BLaER1 (cell line): ENCODE results near the gene ADGRE3.
"Not testable (repeated sequence)": the region's sequence is repeated elsewhere in the genome, so short reads cannot be mapped to it uniquely, and the experiment has no call there.

ENCODE experiments used
- H3K27ac ChIP-seq: shearing (Covaris generic); formaldehyde crosslinking; 2 replicates; pipeline ENCODE4 v1.8.1; 2022
- H3K27me3 ChIP-seq: shearing (Covaris generic); formaldehyde crosslinking; 2 replicates; pipeline ENCODE4 v1.8.1; 2022
- H3K36me3 ChIP-seq: shearing (Covaris generic); formaldehyde crosslinking; 2 replicates; pipeline ENCODE4 v1.8.1; 2022
- H3K4me1 ChIP-seq: shearing (Covaris generic); formaldehyde crosslinking; 2 replicates; pipeline ENCODE4 v1.8.1; 2022
- H3K4me2 ChIP-seq: shearing (Covaris generic); formaldehyde crosslinking; 2 replicates; pipeline ENCODE4 v1.8.1; 2022
- H3K4me3 ChIP-seq: shearing (Covaris generic); formaldehyde crosslinking; 2 replicates; pipeline ENCODE4 v1.8.1; 2022
- H3K9ac ChIP-seq: shearing (Covaris generic); formaldehyde crosslinking; 2 replicates; pipeline ENCODE4 v1.8.1; 2022
- H3K9me3 ChIP-seq: shearing (Covaris generic); formaldehyde crosslinking; 2 replicates; pipeline ENCODE4 v1.8.1; 2022
- H4K20me1 ChIP-seq: shearing (Covaris generic); formaldehyde crosslinking; 2 replicates; pipeline ENCODE4 v1.8.1; 2022
- Cebpa-rat ChIP-seq: shearing (Covaris generic); IDR thresholded peaks from 2 replicates; pipeline ENCODE4 v1.8.1; 2022

Gene ADGRE3

GRCh38 chr19:14606627-14607026 is 68.0 kb downstream of the ADGRE3 start:
- no peak overlapping the region for H3K4me2 ChIP-seq
- no peak for TF ChIP-seq Cebpa-rat
- H3K4me3 ChIP-seq = no peak overlapping the region
- H3K9me3 ChIP-seq = peaks cover 18% of the 10 kb centered on the region
- H3K27ac ChIP-seq = no peak overlapping the region
- H3K9ac ChIP-seq = no peak overlapping the region
- H3K4me1 ChIP-seq = peaks cover 42% of the 10 kb centered on the region
- no peaks in the 10 kb centered on the region; the same call in 1 of the 2 replicates for H4K20me1 ChIP-seq
- no peaks in the 10 kb centered on the region for H3K36me3 ChIP-seq
- H3K27me3 ChIP-seq = peaks cover 12% of the 10 kb centered on the region; the same call in 1 of the 2 replicates

GRCh38 chr19:14603990-14604387 is 70.7 kb downstream of the ADGRE3 start:
- Histone ChIP-seq H3K36me3 (no peaks in the 10 kb centered on the region), H3K9me3 (peaks cover 20% of the 10 kb centered on the region), H3K4me1 (peaks cover 28% of the 10 kb centered on the region), H3K9ac (no peak overlapping the region), H3K4me3 (no peak overlapping the region), H3K27ac (no peak overlapping the region), H3K27me3 (peaks cover 12% of the 10 kb centered on the region; the same call in 1 of the 2 replicates), H3K4me2 (peak overlapping the region; percentile 44), H4K20me1 (no peaks in the 10 kb centered on the region; the same call in 1 of the 2 replicates)
- no peak for TF ChIP-seq Cebpa-rat

GRCh38 chr19:14599548-14600147 is 75.0 kb downstream of the ADGRE3 start:
- H3K36me3 ChIP-seq = no peaks in the 10 kb centered on the region
- no peak overlapping the region for H3K27ac ChIP-seq
- no peaks in the 10 kb centered on the region for H4K20me1 ChIP-seq
- H3K27me3 ChIP-seq = no peaks in the 10 kb centered on the region
- no peak overlapping the region for H3K4me2 ChIP-seq
- no peak overlapping the region for H3K4me3 ChIP-seq
- no peak overlapping the region for H3K9ac ChIP-seq
- H3K9me3 ChIP-seq = peaks cover 38% of the 10 kb centered on the region
- TF ChIP-seq Cebpa-rat = no peak
- peaks cover 16% of the 10 kb centered on the region for H3K4me1 ChIP-seq

DNA sequence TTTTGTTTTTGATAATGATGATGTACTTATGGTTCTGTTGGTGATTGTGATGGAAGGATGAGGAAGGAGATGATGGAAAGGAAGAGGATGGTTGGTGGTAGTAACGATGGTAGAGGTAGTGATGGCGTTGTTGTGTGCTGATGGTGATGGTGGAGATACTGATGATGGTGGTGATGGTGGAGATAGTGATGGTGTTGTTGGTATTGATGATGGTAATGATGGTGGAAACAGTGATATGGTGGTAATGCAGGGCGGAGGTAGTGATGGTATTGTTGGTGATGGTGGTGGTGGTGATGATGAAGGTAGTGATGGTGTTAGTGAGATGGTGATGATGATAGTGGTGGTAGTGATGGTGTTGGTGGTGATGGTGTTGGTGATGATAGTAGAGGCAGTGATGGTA is 79.1 kb downstream of the ADGRE3 start:
- Histone ChIP-seq H3K27ac (no peak overlapping the region), H3K4me3 (no peak overlapping the region), H3K4me2 (no peak overlapping the region), H4K20me1 (no peaks in the 10 kb centered on the region), H3K9ac (no peak overlapping the region), H3K27me3 (no peaks in the 10 kb centered on the region), H3K36me3 (no peaks in the 10 kb centered on the region), H3K4me1 (no peaks in the 10 kb centered on the region), H3K9me3 (peaks cover 18% of the 10 kb centered on the region)
- no peak for TF ChIP-seq Cebpa-rat

DNA sequence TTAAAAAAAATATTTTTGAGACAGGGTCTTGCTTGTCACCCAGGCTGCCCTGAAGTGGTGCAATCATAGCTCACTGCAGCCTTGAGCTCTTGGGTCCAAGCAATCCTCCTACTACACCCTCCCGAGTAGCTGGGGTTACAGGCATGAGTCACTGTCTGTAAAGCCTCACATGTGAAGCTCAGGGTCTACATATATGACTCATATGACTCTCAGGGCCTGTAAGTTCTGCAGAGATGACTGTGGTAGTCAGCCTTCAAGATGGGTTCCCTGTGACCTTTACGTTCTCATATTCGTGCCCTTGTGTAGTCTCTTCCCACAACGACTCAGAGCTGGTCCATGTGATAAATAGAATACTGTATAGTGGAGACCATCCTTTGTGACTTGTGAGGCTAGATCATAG is 85.2 kb downstream of the ADGRE3 start:
- H3K9me3 ChIP-seq, H3K27ac ChIP-seq, H3K4me1 ChIP-seq, H3K27me3 ChIP-seq, H3K4me3 ChIP-seq, H4K20me1 ChIP-seq, H3K36me3 ChIP-seq, H3K4me2 ChIP-seq, H3K9ac ChIP-seq: not testable (repeated sequence)

- not testable (repeated sequence) for H3K4me2 ChIP-seq, H3K27me3 ChIP-seq, H3K27ac ChIP-seq, H3K4me3 ChIP-seq, H3K9ac ChIP-seq, H4K20me1 ChIP-seq, H3K36me3 ChIP-seq, H3K9me3 ChIP-seq
- H3K4me1 ChIP-seq = peaks cover 11% of the 10 kb centered on the region; the same call in 1 of the 2 replicates
Observed at GRCh38 chr19:14585187-14585586, 89.5 kb downstream of the ADGRE3 start.

GRCh38 chr19:14584372-14584771 is 90.3 kb downstream of the ADGRE3 start:
- H3K9ac ChIP-seq = not testable (repeated sequence)

DNA sequence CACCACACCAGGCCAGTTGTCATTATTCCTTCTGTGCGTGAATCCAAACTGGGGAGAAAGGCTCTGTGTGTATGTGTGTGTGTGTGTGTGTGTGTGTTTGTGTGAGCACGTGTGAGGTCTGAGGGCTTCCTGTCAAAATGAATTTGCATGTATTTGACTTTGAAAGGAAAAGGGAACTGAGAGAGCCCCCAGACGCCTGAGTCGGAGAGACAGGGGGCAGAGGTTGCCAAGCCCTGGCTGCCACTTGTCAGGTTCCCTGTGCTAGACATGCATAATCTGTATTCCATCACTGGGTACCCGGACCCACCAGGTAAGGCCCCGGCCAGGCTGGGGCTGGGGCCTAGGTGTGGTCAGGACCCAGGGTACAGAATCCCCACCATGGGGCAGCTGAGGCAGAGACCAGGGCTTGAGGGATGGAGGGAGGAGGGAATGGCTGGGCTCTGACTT is 91.7 kb downstream of the ADGRE3 start, which contains the start of gene CLEC17A:
TSS of gene CLEC17A (plus strand) at position 191 of the 447 bp plus-strand sequence. CDS start at position 268, 77 bp downstream.
- Histone ChIP-seq H3K27ac (no peak within 1 kb of the TSS), H3K4me2 (peak within 1 kb of the TSS; percentile 32), H3K27me3 (no peaks in the 10 kb centered on the region), H3K9me3 (no peaks in the 10 kb centered on the region), H3K9ac (no peak within 1 kb of the TSS), H3K4me3 (no peak within 1 kb of the TSS), H3K4me1 (peaks cover 26% of the 10 kb centered on the region), H3K36me3 (no peaks in the 10 kb centered on the region), H4K20me1 (peaks cover 6% of the 10 kb centered on the region)
- no peak for TF ChIP-seq Cebpa-rat

More at GRCh38 chr19:14584372-14584771, 90.3 kb downstream of the ADGRE3 start:
- not testable (repeated sequence) for H3K9me3 ChIP-seq, H3K27ac ChIP-seq, H3K27me3 ChIP-seq, H3K4me3 ChIP-seq, H4K20me1 ChIP-seq, H3K4me2 ChIP-seq, H3K36me3 ChIP-seq
- H3K4me1 ChIP-seq = peaks cover 12% of the 10 kb centered on the region

GRCh38 chr19:14580623-14581237 is 93.9 kb downstream of the ADGRE3 start:
- H3K27me3 ChIP-seq = no peaks in the 10 kb centered on the region
- H3K36me3 ChIP-seq = no peaks in the 10 kb centered on the region
- H3K4me3 ChIP-seq = no peak overlapping the region
- H3K9me3 ChIP-seq = no peaks in the 10 kb centered on the region
- H4K20me1 ChIP-seq = peaks cover 12% of the 10 kb centered on the region
- no peak overlapping the region for H3K9ac ChIP-seq
- no peak overlapping the region for H3K4me2 ChIP-seq
- TF ChIP-seq Cebpa-rat = no peak
- H3K4me1 ChIP-seq = peaks cover 48% of the 10 kb centered on the region
- H3K27ac ChIP-seq = no peak overlapping the region

- no peak overlapping the region for H3K9ac ChIP-seq
Observed at GRCh38 chr19:14577885-14578427, 96.7 kb downstream of the ADGRE3 start.

More at GRCh38 chr19:14577885-14578427, 96.7 kb downstream of the ADGRE3 start:
- H3K36me3 ChIP-seq = no peaks in the 10 kb centered on the region
- 0 out of 2 replicates have a peak overlapping the region, but pooled peaks have one; percentile 8 for H3K4me3 ChIP-seq
- peaks cover 12% of the 10 kb centered on the region for H4K20me1 ChIP-seq
- H3K27me3 ChIP-seq = no peaks in the 10 kb centered on the region
- peaks cover 56% of the 10 kb centered on the region for H3K4me1 ChIP-seq
- H3K4me2 ChIP-seq = peak overlapping the region; percentile 88
- H3K27ac ChIP-seq = peak overlapping the region; percentile 53; the same call in 1 of the 2 replicates
- no peak for TF ChIP-seq Cebpa-rat
- no peaks in the 10 kb centered on the region for H3K9me3 ChIP-seq
